Pulmonary artery endothelial cell (primary cell): ENCODE data around the gene CORO1C. TPM values are rescaled to one million over a fixed set of nuclear protein-coding genes. Genes with fewer than 3 reads are reported as not detected.

Experiments used
- DNase-seq: peaks from one replicate; pipeline ENCODE4 v3.0.0-alpha.2; 2011; ENCODE audit warnings: low read depth, low spot score
- total RNA-seq: library from RNA; depleted of rRNA; stranded (reverse); fragments of >200 nt; gene quantifications from 2 replicates; pipeline ENCODE4 v1.2.3, GENCODE V29; 2014

CORO1C gene
- total RNA-seq, 1 donor from 2014 or later: 278 TPM

GRCh38 chr12:108727161-108727560 lies 4.2 kb downstream of the CORO1C start:
- no peak for DNase-seq

- DNase-seq: no peak
These were observed 6.5 kb downstream of the CORO1C start for GRCh38 chr12:108724890-108725151.

- DNase-seq: no peak
These were observed 7.0 kb downstream of the CORO1C start for GRCh38 chr12:108724054-108724889.

- no peak for DNase-seq
These were observed 8.1 kb downstream of the CORO1C start for GRCh38 chr12:108722992-108723766.

- DNase-seq: no peak
These were observed 8.9 kb downstream of the CORO1C start for GRCh38 chr12:108722463-108722862.

- DNase-seq: no peak
These were observed 9.5 kb downstream of the CORO1C start for GRCh38 chr12:108721824-108722223.

- no peak for DNase-seq
These were observed 10.4 kb downstream of the CORO1C start for GRCh38 chr12:108720757-108721514.

- DNase-seq: no peak
These were observed 14.1 kb downstream of the CORO1C start for GRCh38 chr12:108717243-108717642.

- no peak for DNase-seq
These were observed 16.5 kb downstream of the CORO1C start for GRCh38 chr12:108714866-108715265.

- DNase-seq: no peak
These were observed 17.8 kb downstream of the CORO1C start for GRCh38 chr12:108713471-108713870.

- DNase-seq: no peak
These were observed 18.5 kb downstream of the CORO1C start for GRCh38 chr12:108712925-108713203.

GRCh38 chr12:108712165-108712924 lies 19.0 kb downstream of the CORO1C start:
- no peak for DNase-seq

GRCh38 chr12:108711489-108712164 lies 19.7 kb downstream of the CORO1C start:
- no peak for DNase-seq

- DNase-seq: no peak
These were observed 21.6 kb downstream of the CORO1C start for GRCh38 chr12:108709697-108710096.

- DNase-seq: no peak
These were observed 26.8 kb downstream of the CORO1C start for GRCh38 chr12:108704527-108704926.

GRCh38 chr12:108702595-108703320 lies 28.6 kb downstream of the CORO1C start:
- DNase-seq: no peak

GRCh38 chr12:108701779-108702441 lies 29.4 kb downstream of the CORO1C start:
- no peak for DNase-seq

GRCh38 chr12:108700833-108701541 lies 30.3 kb downstream of the CORO1C start:
- DNase-seq: no peak

GRCh38 chr12:108699955-108700563 lies 31.3 kb downstream of the CORO1C start:
- DNase-seq: peak; percentile 85
